Metanephros (tissue), 2 donors: ENCODE data around the gene MTMR2. TPM values are rescaled to one million over a fixed set of nuclear protein-coding genes. Genes with fewer than 3 reads are reported as not detected.

Experiments
- small RNA-seq: library from RNA; depleted of rRNA; stranded (forward); fragments of <200 nt; gene quantifications from one replicate; pipeline ENCODE3, GENCODE V24; 2014; ENCODE audit warnings: low replicate concordance
- total RNA-seq: library from RNA; depleted of rRNA; stranded (reverse); fragments of >200 nt; gene quantifications from one replicate; pipeline ENCODE4 v1.2.3, GENCODE V29; 2014

MTMR2 gene
- total RNA-seq = 34.9 TPM

GRCh38 chr11:95923728-95924413 is at the start of gene MTMR2:
Gene MTMR2, minus strand, starts transcription at chr11:95924107. Its CDS starts 153 bp downstream, at chr11:95923954.

GRCh38 chr11:95790123-95790932 is 133.6 kb downstream of the MTMR2 start, which contains the start of gene CEP57:
Gene CEP57, plus strand, starts transcription at chr11:95790498. Its CDS starts 201 bp downstream, at chr11:95790699.

GRCh38 chr11:95789506-95790122 is 134.3 kb downstream of the MTMR2 start, which contains the start of gene FAM76B:
Gene FAM76B, minus strand, starts transcription at chr11:95789782. Its CDS starts 304 bp downstream, at chr11:95789478.

Small RNA genes lying within 50 kb of the gene (small RNA-seq; reads per million reads assigned to genes)
- gene RNA5SP345 = not detected

Other genes starting within 250 kb of the MTMR2 start
- gene FAM76B, start 134.3 kb downstream of the MTMR2 start, total RNA-seq = 34.8 TPM
- 44.6 TPM for gene CEP57, start 133.6 kb downstream of the MTMR2 start, total RNA-seq